ENCODE results near the gene ABCA4. TPM values are rescaled to one million over a fixed set of nuclear protein-coding genes. Genes with fewer than 3 reads are reported as not detected.
"Not testable (repeated sequence)": the region's sequence is repeated elsewhere in the genome, so short reads cannot be mapped to it uniquely, and the experiment has no call there.

ABCA4 gene
- total RNA-seq, 2 donors from 2014 or later = 0.41 to 0.85 TPM

DNA sequence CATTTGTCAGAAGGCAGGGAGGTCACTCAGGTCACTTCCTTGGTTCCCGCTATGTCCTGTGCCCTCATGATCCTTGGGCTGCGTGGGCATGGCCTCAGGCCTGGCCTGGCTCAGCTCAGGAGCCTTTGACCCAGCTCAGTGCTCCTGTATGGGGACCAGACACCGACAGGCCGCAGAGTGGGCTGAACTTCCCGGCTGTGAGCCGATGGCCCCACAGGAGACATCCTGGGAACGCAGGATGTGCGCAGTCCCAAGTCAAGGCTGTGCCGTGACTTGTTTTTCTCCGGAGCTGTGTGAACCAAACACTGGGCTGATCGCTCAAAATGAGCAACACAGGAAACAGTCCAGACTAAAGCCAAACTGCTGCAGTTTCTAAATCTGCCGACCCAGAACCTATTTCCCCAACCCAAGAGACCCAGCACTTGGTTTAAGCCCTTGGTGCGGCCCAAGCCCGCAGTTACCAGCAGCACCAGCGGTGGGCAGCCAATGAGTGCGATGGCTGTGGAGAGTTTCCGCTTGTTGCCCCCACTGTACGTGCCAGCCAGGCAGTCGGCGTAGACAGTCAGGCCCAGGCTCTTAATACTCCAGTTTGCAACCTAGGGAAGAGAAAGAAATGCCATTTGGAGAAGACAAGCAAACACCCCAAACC is 119.4 kb downstream of the ABCA4 start:
- intact Hi-C loops (cut with DNase I) = no loop called here
- no peaks in the 10 kb centered on the region for H3K36me3 ChIP-seq
- no peaks in the 10 kb centered on the region for H3K4me1 ChIP-seq (replicated peaks)
- 95% methylated on average over 20 of the region's 20 CpGs for WGBS
- no peaks in the 10 kb centered on the region for H3K9me3 ChIP-seq
- H3K27ac ChIP-seq = no peak overlapping the region
- H3K4me3 ChIP-seq = no peak overlapping the region
- no peak for DNase-seq (ENCODE audit: low spot score)
- TF ChIP-seq POLR2AphosphoS5 (IDR thresholded peaks at IDR 0.05) (no peak), POLR2A (IDR thresholded peaks at IDR 0.05) (no peak)
- TF ChIP-seq, protein P1, sequence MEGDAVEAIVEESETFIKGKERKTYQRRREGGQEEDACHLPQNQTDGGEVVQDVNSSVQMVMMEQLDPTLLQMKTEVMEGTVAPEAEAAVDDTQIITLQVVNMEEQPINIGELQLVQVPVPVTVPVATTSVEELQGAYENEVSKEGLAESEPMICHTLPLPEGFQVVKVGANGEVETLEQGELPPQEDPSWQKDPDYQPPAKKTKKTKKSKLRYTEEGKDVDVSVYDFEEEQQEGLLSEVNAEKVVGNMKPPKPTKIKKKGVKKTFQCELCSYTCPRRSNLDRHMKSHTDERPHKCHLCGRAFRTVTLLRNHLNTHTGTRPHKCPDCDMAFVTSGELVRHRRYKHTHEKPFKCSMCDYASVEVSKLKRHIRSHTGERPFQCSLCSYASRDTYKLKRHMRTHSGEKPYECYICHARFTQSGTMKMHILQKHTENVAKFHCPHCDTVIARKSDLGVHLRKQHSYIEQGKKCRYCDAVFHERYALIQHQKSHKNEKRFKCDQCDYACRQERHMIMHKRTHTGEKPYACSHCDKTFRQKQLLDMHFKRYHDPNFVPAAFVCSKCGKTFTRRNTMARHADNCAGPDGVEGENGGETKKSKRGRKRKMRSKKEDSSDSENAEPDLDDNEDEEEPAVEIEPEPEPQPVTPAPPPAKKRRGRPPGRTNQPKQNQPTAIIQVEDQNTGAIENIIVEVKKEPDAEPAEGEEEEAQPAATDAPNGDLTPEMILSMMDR (IDR thresholded peaks at IDR 0.05) = no peak
- no peaks in the 10 kb centered on the region for H3K27me3 ChIP-seq (replicated peaks; ENCODE audit: insufficient read depth)

DNA sequence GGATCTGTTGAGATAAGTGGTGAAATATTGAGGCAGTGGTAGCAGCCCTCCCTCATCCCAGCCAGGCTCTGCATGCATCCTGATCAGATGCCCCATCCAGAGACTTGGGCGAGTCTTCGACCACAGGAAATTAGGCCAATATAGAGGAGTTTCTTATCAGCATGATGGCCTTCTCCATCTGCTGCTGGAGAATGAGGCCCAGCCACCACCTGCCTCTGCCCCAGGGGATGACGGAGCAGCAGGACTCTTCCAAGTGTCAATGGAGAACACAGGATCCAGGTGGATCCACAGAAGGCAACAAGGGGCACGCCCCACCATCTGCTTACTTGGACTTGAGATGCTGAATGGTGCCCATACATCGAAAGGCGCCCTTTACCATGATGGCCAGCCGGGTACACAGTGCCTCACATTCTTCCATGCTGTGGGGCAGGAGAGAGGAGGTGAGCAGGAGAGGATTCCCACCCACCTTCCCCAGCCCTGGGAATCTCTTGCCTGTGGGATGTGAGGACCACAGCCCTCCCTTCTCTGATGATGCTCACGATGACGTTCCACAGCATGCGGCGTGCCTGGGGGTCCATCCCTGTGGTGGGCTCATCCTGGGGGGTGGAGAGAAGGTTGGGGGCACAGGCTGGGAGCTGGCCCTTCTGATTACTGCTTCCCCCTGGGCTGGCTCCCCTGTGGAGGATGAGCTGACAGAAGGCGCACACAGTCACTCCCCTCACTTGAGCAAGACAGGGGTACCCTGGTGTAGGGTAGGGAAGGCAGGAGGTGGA is 120.3 kb downstream of the ABCA4 start:
- H3K36me3 ChIP-seq = no peaks in the 10 kb centered on the region
- H3K27me3 ChIP-seq (replicated peaks; ENCODE audit: insufficient read depth) = no peaks in the 10 kb centered on the region
- intact Hi-C loops (cut with DNase I) = no loop called here
- H3K27ac ChIP-seq = no peak overlapping the region
- no peaks in the 10 kb centered on the region for H3K4me1 ChIP-seq (replicated peaks)
- 95% methylated on average over 12 of the region's 12 CpGs for WGBS
- DNase-seq (ENCODE audit: low spot score) = no peak
- TF ChIP-seq POLR2AphosphoS5 (IDR thresholded peaks at IDR 0.05) (no peak), POLR2A (IDR thresholded peaks at IDR 0.05) (no peak)
- TF ChIP-seq, protein P1 (IDR thresholded peaks at IDR 0.05) = no peak
- H3K9me3 ChIP-seq = no peaks in the 10 kb centered on the region
- no peak overlapping the region for H3K4me3 ChIP-seq

DNA sequence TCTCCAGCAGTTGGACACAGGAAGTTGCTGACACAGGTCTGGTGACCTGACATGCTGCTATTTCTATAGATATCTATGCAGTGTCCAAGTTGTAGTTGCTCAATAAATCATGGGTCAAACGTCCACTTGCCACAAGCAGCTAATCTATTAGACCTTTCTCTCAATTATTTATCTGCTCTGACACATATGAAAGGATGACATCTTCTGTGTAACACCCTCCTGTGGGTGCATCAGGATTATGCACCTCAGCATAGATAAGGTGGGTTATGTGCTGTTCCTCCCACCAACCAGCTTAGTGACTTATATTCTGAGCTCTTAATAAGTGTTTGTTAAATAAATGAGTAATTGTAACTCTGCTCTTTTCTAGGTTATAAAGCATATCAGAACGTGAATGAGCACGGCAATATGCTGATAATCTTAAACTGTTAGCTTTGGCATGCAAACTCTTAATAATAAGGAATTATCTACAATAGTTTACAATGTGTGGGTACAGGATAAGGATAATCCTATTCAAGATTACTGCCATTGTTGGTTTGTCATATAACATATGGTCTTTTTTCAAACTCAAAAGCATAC is 121.0 kb downstream of the ABCA4 start:
- H3K4me1 ChIP-seq (replicated peaks) = no peaks in the 10 kb centered on the region
- intact Hi-C loops (cut with DNase I) = no loop called here
- no peaks in the 10 kb centered on the region for H3K9me3 ChIP-seq
- H3K27ac ChIP-seq = no peak overlapping the region
- no peak overlapping the region for H3K4me3 ChIP-seq
- no peaks in the 10 kb centered on the region for H3K36me3 ChIP-seq
- no peaks in the 10 kb centered on the region for H3K27me3 ChIP-seq (replicated peaks; ENCODE audit: insufficient read depth)
- TF ChIP-seq POLR2A (IDR thresholded peaks at IDR 0.05) = no peak
- TF ChIP-seq, protein P1 (IDR thresholded peaks at IDR 0.05) = no peak
- WGBS = 67% methylated on average over 3 of the region's 3 CpGs
- DNase-seq (ENCODE audit: low spot score) = no peak

DNA sequence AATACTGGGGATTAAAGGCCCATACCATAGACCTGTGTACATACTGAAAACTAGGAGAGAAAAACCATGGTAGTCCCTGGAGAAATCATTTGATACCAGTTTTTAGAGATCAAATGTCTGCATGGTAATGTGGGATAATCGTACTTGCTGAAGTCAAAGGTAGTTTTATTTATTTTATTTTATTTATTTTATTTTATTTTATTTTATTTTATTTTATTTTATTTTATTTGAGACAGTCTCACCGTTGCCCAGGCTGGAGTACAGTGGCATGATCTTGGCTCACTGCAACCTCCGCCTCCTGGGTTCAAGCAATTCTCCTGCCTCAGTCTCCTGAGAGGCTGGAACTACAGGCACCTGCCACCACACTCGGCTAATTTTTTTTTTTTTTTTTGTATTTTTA is 122.4 kb downstream of the ABCA4 start:
- H3K27ac ChIP-seq; H3K4me1 ChIP-seq (replicated peaks); H3K27me3 ChIP-seq (replicated peaks; ENCODE audit: insufficient read depth); H3K4me3 ChIP-seq; intact Hi-C loops (cut with DNase I); DNase-seq (ENCODE audit: low spot score); H3K9me3 ChIP-seq; H3K36me3 ChIP-seq: not testable (repeated sequence)
- 95% methylated on average over 4 of the region's 4 CpGs for WGBS

DNA sequence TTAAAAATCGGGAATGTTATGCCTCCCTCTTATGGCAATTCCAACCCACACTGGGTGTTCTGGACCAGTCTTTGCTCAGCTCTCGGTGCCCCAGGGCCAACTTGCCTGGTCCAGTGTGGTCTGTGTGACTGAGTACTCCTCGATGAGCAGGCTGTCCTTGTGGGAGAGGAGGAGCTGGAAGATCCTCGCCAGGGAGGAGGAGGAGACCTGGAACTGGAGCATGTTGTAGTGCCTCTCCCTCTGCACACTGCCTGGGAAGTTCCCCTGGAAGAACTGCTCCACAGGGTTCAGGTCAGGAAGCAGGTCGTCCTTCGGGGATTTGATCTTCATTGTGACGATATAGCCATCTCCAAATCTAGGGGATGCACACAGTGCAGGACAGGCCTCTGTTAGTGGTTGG is 123.2 kb downstream of the ABCA4 start:
- 86% methylated on average over 7 of the region's 7 CpGs for WGBS
- H3K36me3 ChIP-seq = no peaks in the 10 kb centered on the region
- intact Hi-C loops (cut with DNase I) = no loop called here
- TF ChIP-seq, protein P1 (IDR thresholded peaks at IDR 0.05) = no peak
- TF ChIP-seq POLR2AphosphoS5 (IDR thresholded peaks at IDR 0.05) (no peak), POLR2A (IDR thresholded peaks at IDR 0.05) (no peak)
- no peak overlapping the region for H3K27ac ChIP-seq
- no peaks in the 10 kb centered on the region for H3K9me3 ChIP-seq
- no peaks in the 10 kb centered on the region for H3K27me3 ChIP-seq (replicated peaks; ENCODE audit: insufficient read depth)
- no peaks in the 10 kb centered on the region for H3K4me1 ChIP-seq (replicated peaks)
- no peak overlapping the region for H3K4me3 ChIP-seq
- no peak for DNase-seq (ENCODE audit: low spot score)
